Gastrocnemius medialis (tissue), 4 donors: ENCODE measurements around the gene CYREN. TPM values are rescaled to one million over a fixed set of nuclear protein-coding genes. Genes with fewer than 3 reads are reported as not detected.

Experiments
- ATAC-seq, 2 donors: fragments of 150-250 bp; one replicate each; pipeline ENCODE4 v1.9.1; 2016
- DNase-seq, 2 donors: peaks; one replicate each; pipeline ENCODE4 v3.0.0-alpha.2; 2019
- H3K27ac ChIP-seq, 4 donors: fragments of 200-600 bp; sonication (generic); 1 replicate in 1 of 4; 2 replicates in 3 of 4; pipeline ENCODE4 v1.5.1; 2016 to 2018; ENCODE audit warnings: mild to moderate bottlenecking in 2 of 4, moderate library complexity in 1 of 4
- H3K27me3 ChIP-seq, 3 donors: fragments of 200-600 bp; sonication (generic) in 2 of 3; 1 replicate in 1 of 3; 2 replicates in 2 of 3; pipeline versions ENCODE4 v1.5.1 to v1.6.0; 2016 to 2019; ENCODE audit warnings: mild to moderate bottlenecking in 1 of 3, moderate library complexity in 1 of 3
- H3K36me3 ChIP-seq, 2 donors: fragments of 200-600 bp; sonication (generic) in 1 of 2; one replicate each; pipeline ENCODE4 v1.5.1; 2017 to 2018
- H3K4me1 ChIP-seq, 2 donors: fragments of 200-600 bp; sonication (generic) in 1 of 2; one replicate each; pipeline ENCODE4 v1.5.1; 2016 to 2017; ENCODE audit warnings: mild to moderate bottlenecking in 2 of 2
- H3K4me3 ChIP-seq, 4 donors: fragments of 200-600 bp; sonication (generic) in 3 of 4; 1 replicate in 1 of 4; 2 replicates in 3 of 4; pipeline ENCODE4 v1.5.1; 2016 to 2019; ENCODE audit warnings: mild to moderate bottlenecking in 2 of 4
- H3K9me3 ChIP-seq, 3 donors: fragments of 200-600 bp; sonication (generic) in 2 of 3; 1 replicate in 1 of 3; 2 replicates in 2 of 3; pipeline ENCODE4 v1.5.1; 2016 to 2019
- CTCF ChIP-seq, 5 experiments: fragments of 450-650 bp in 3 of 5; fragments of 200-600 bp in 2 of 5; sonication (generic) in 2 of 5; IDR thresholded peaks in 4 of 5; conservative IDR thresholded peaks in 1 of 5; 1 replicate in 4 of 5; 2 replicates in 1 of 5; pipeline ENCODE4 v1.5.1; 2016 to 2019; ENCODE audit warnings: antibody characterized with exemption in 5 of 5, mild to moderate bottlenecking in 3 of 5, moderate library complexity in 3 of 5
- POLR2A ChIP-seq, 2 donors: fragments of 450-650 bp; IDR thresholded peaks; one replicate each; pipeline ENCODE4 v1.6.1; 2017; ENCODE audit warnings: antibody characterized with exemption in 2 of 2, mild to moderate bottlenecking in 2 of 2, moderate library complexity in 2 of 2
- in situ Hi-C, 4 donors: fragments of 200-750 bp; cut with MboI; loops; one replicate each; pipeline versions ENCODE4 v1.15.0 to v1.8.0; 2017; ENCODE audit warnings: low sequenced_read_pairs in 4 of 4
- intact Hi-C: fragments of 100-400 bp; cut with DNase I; formaldehyde crosslinking; loops from one replicate; pipeline ENCODE4 v1.15.1; 2023; ENCODE audit warnings: low total_unique reads
- total RNA-seq, 4 donors: library from RNA; depleted of rRNA; stranded (reverse); fragments of >200 nt; gene quantifications; one replicate each; pipeline versions ENCODE4 v1.1.0 to v1.2.3, GENCODE V29; 2016

The CYREN gene
- total RNA-seq, 4 donors from 2014 or later, result 11.8 to 51.5 (median 20.4) TPM

- H3K36me3 ChIP-seq, result peaks cover 0 to 77% of the 10 kb centered on the region in 2 donors
- H3K4me3 ChIP-seq, result no peak overlapping the region
Observed at GRCh38 chr7:135190703-135191102, 20.2 kb upstream of the CYREN start.

GRCh38 chr7:135189961-135190360, 19.5 kb upstream of the CYREN start:
- H3K4me1 ChIP-seq, result peaks cover 0 to 5% of the 10 kb centered on the region in 2 donors
- no peak overlapping the region for H3K27ac ChIP-seq
- in situ Hi-C loops (loop anchor here in 2 of 4 donors (25.0 kb wide), 2 partner anchors 203 to 528 kb away; partner anchors contain the start of gene AGBL3 (in 1 of the 2)), intact Hi-C loops (no loop called here)
- H3K27me3 ChIP-seq, result no peaks in the 10 kb centered on the region
- no peak for DNase-seq
- peaks cover 0 to 82% of the 10 kb centered on the region in 2 donors for H3K36me3 ChIP-seq
- TF ChIP-seq CTCF (IDR thresholded peaks at IDR 0.05 in 4 of 5, conservative IDR thresholded peaks at IDR 0.05 in 1 of 5) (no peak), POLR2A (IDR thresholded peaks at IDR 0.05) (no peak)
- H3K9me3 ChIP-seq, result no peaks in the 10 kb centered on the region
- ATAC-seq, result no peak
- H3K4me3 ChIP-seq, result no peak overlapping the region

More at GRCh38 chr7:135190703-135191102, 20.2 kb upstream of the CYREN start:
- Histone ChIP-seq H3K27ac (no peak overlapping the region), H3K4me1 (peaks cover 0 to 5% of the 10 kb centered on the region in 2 donors), H3K9me3 (no peaks in the 10 kb centered on the region), H3K27me3 (no peaks in the 10 kb centered on the region)
- DNase-seq (no peak), ATAC-seq (no peak)
- in situ Hi-C loops (loop anchor here in 2 of 4 donors (25.0 kb wide), 2 partner anchors 203 to 528 kb away; partner anchors contain the start of gene AGBL3 (in 1 of the 2)), intact Hi-C loops (no loop called here)
- TF ChIP-seq POLR2A (IDR thresholded peaks at IDR 0.05) (no peak), CTCF (IDR thresholded peaks at IDR 0.05 in 4 of 5, conservative IDR thresholded peaks at IDR 0.05 in 1 of 5) (no peak)

GRCh38 chr7:135189221-135189662, 18.7 kb upstream of the CYREN start:
- Histone ChIP-seq H3K9me3 (no peaks in the 10 kb centered on the region), H3K36me3 (peaks cover 0 to 81% of the 10 kb centered on the region in 2 donors), H3K27me3 (no peaks in the 10 kb centered on the region), H3K27ac (no peak overlapping the region), H3K4me1 (peaks cover 0 to 5% of the 10 kb centered on the region in 2 donors), H3K4me3 (no peak overlapping the region)
- no peak for DNase-seq
- intact Hi-C loops (no loop called here), in situ Hi-C loops (loop anchor here in 2 of 4 donors (25.0 kb wide), 2 partner anchors 202 to 527 kb away; partner anchors contain the start of gene AGBL3 (in 1 of the 2))
- TF ChIP-seq CTCF (IDR thresholded peaks at IDR 0.05 in 4 of 5, conservative IDR thresholded peaks at IDR 0.05 in 1 of 5), result no peak
- no peak for TF ChIP-seq POLR2A (IDR thresholded peaks at IDR 0.05)
- peak in 1 of 2 donors; percentile 18 for ATAC-seq

- peaks cover 0 to 80% of the 10 kb centered on the region in 2 donors for H3K36me3 ChIP-seq
- no peak overlapping the region for H3K27ac ChIP-seq
- H3K27me3 ChIP-seq, result no peaks in the 10 kb centered on the region
- in situ Hi-C loops (loop anchor here in 2 of 4 donors (25.0 kb wide), 2 partner anchors 201 to 526 kb away; partner anchors contain the start of gene AGBL3 (in 1 of the 2)), intact Hi-C loops (no loop called here)
- TF ChIP-seq POLR2A (IDR thresholded peaks at IDR 0.05) (no peak), CTCF (IDR thresholded peaks at IDR 0.05 in 4 of 5, conservative IDR thresholded peaks at IDR 0.05 in 1 of 5) (no peak)
- H3K4me1 ChIP-seq, result peaks cover 0 to 5% of the 10 kb centered on the region in 2 donors
- H3K4me3 ChIP-seq, result no peak overlapping the region
- DNase-seq, result no peak
- no peaks in the 10 kb centered on the region for H3K9me3 ChIP-seq
- ATAC-seq, result no peak
Observed at GRCh38 chr7:135188298-135188984, 17.9 kb upstream of the CYREN start.
